Astrocyte of the spinal cord (primary cell): Measurements from ENCODE around the gene SPEG.

Experiments used
- DNase-seq: peaks from one replicate; pipeline ENCODE4 v3.0.0; 2011; ENCODE audit warnings: low read depth, low spot score
- H3K4me3 ChIP-seq: 2 replicates; pipeline ENCODE4 v1.5.1; 2011; ENCODE audit warnings: low read depth, mild to moderate bottlenecking, low read length, moderate library complexity
- in situ Hi-C: cut with HindIII; loops from 2 replicates; pipeline ENCODE4 v1.10.0; 2017; ENCODE audit warnings: low sequenced_read_pairs
- TF ChIP-seq, protein P1 (sequence below): IDR thresholded peaks from 2 replicates; pipeline ENCODE4 v1.5.1; 2012; ENCODE audit warnings: low read depth, mild to moderate bottlenecking, low read length, inconsistent platforms

SPEG gene

DNA sequence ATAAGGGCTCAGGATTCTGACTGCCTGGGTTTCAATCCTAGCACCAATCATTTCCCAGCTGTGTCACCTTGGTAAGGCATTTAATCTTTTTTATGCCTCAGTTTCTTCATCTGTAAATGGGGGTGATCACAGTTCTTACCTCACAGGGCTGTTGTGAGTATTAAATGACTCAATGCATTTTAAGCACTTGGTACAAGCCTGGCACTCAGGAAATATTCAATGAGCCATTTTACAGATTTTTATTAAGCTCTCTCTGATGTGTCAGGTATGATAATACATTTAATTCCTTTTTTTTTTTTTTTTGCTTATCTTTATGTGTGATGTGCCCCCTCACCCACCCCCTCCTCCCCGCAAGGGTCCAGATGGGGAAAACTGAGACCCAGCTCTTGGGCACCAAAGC is 12.0 kb downstream of the SPEG start:
- in situ Hi-C loops, result no loop called here
- TF ChIP-seq, protein P1, sequence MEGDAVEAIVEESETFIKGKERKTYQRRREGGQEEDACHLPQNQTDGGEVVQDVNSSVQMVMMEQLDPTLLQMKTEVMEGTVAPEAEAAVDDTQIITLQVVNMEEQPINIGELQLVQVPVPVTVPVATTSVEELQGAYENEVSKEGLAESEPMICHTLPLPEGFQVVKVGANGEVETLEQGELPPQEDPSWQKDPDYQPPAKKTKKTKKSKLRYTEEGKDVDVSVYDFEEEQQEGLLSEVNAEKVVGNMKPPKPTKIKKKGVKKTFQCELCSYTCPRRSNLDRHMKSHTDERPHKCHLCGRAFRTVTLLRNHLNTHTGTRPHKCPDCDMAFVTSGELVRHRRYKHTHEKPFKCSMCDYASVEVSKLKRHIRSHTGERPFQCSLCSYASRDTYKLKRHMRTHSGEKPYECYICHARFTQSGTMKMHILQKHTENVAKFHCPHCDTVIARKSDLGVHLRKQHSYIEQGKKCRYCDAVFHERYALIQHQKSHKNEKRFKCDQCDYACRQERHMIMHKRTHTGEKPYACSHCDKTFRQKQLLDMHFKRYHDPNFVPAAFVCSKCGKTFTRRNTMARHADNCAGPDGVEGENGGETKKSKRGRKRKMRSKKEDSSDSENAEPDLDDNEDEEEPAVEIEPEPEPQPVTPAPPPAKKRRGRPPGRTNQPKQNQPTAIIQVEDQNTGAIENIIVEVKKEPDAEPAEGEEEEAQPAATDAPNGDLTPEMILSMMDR, result no peak

DNA sequence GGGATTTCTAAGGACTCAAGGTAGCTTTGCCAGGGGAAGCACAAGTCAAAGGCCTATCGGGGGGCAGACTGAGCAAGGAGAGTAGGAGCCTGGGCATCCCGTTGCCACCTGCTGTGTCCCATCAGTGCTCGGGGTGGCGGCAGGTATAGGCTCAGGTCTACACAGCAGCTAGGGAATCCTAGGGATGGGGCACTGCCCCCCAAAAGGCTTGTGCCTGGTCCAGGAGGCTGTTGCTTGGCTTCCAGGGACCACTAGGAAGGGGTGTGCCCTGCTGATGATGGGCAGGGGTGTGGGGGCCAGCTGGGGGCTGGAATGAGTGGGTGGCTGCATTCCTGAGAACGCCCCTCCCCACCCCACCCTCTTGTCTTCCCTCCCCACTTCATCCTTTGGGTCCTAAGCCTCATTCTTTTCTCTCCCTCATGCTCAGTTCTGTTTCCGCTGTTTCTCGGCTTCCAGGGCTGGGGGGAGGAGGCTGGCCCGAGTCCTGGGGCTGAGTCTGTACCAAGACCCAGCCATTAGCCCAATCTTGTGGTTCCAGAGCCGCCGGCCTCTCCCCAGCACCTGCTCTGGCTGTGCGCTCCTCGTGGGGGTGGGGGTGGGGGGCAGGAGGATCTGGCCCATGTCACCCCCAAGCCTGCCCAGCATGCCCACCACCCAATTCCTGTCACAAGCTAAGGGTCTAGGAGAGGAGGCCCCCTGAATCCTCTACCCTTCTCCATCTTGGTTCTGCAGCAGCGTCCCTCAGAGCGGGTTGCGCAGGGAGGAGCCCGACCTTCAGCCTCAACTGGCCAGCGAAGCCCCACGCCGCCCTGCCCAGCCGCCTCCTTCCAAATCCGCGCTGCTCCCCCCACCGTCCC is 12.8 kb downstream of the SPEG start:
- TF ChIP-seq, protein P1, result no peak
- in situ Hi-C loops, result no loop called here

More for the DNA sequence above, 12.0 kb downstream of the SPEG start:
- H3K4me3 ChIP-seq, result no peak overlapping the region
- DNase-seq, result no peak

DNA sequence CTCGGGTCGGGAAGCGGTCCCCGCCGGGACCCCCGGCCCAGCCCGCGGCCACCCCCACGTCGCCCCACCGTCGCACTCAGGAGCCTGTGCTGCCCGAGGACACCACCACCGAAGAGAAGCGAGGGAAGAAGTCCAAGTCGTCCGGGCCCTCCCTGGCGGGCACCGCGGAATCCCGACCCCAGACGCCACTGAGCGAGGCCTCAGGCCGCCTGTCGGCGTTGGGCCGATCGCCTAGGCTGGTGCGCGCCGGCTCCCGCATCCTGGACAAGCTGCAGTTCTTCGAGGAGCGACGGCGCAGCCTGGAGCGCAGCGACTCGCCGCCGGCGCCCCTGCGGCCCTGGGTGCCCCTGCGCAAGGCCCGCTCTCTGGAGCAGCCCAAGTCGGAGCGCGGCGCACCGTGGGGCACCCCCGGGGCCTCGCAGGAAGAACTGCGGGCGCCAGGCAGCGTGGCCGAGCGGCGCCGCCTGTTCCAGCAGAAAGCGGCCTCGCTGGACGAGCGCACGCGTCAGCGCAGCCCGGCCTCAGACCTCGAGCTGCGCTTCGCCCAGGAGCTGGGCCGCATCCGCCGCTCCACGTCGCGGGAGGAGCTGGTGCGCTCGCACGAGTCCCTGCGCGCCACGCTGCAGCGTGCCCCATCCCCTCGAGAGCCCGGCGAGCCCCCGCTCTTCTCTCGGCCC is 13.6 kb downstream of the SPEG start:
- TF ChIP-seq, protein P1, result no peak
- DNase-seq, result no peak
- H3K4me3 ChIP-seq, result no peak overlapping the region
- in situ Hi-C loops, result no loop called here

More for the DNA sequence above, 12.8 kb downstream of the SPEG start:
- H3K4me3 ChIP-seq, result no peak overlapping the region
- DNase-seq, result no peak

DNA sequence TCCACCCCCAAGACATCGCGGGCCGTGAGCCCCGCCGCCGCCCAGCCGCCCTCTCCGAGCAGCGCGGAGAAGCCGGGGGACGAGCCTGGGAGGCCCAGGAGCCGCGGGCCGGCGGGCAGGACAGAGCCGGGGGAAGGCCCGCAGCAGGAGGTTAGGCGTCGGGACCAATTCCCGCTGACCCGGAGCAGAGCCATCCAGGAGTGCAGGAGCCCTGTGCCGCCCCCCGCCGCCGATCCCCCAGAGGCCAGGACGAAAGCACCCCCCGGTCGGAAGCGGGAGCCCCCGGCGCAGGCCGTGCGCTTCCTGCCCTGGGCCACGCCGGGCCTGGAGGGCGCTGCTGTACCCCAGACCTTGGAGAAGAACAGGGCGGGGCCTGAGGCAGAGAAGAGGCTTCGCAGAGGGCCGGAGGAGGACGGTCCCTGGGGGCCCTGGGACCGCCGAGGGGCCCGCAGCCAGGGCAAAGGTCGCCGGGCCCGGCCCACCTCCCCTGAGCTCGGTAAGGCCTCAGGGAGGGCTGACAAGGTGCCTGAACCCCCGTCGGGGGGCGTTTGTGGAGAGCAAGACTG is 14.2 kb downstream of the SPEG start:
- no peak overlapping the region for H3K4me3 ChIP-seq
- DNase-seq, result no peak
- TF ChIP-seq, protein P1, result no peak
- in situ Hi-C loops, result no loop called here

DNA sequence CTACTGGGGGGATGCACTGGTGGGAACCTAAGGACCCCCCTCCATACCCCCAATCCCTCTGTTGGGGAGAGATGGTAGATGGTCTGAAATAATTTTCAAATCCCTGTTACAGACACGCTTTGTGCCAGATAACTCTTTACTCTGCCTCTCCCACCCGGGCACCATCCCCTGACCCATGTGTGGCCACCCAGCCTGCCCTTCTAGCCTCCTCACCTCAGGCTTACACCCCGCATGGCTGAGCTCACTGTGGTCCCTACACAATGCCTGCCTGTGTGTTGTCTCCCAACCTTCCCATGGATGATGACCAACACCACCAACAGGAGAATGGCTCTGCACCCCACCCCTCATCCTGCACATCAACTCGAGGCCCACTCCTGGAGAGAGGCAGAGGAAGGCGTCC is 15.0 kb downstream of the SPEG start:
- in situ Hi-C loops, result no loop called here
- H3K4me3 ChIP-seq, result no peak overlapping the region
- TF ChIP-seq, protein P1, result no peak
- no peak for DNase-seq

DNA sequence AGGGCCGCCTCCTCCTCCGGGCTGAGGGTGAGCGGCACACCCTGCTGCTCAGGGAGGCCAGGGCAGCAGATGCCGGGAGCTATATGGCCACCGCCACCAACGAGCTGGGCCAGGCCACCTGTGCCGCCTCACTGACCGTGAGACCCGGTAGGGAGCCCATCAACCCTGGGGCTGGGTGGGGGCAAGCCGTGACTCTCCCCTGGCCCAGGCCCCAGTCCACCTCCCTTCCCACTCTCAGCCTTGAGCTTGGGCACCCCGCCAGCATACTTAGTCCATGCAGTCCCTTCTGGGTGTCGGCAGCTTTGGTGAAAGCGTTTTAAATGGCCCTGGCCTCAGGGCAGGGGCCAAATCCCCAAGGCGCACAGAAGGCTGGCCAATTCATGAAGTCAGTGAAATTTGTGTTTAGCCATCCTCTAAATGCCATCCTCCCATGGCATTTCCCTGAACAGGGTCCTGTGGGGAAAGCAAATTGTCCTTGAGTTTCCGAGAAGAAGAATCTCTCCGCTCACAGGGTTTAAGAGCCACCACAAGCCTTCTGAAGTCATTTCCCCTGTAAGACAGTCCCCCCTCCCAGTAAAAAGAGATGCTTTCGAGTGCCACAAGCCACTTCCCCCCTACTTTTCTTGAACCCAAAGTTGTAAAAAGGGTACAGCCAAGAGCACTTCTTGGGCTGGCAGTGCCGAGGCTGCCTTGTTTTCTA is 17.2 kb downstream of the SPEG start:
- TF ChIP-seq, protein P1, result no peak
- DNase-seq, result peak; percentile 46
- H3K4me3 ChIP-seq, result no peak overlapping the region
- in situ Hi-C loops, result no loop called here
